ENCODE results near the gene FAM193A.
A peak's percentile ranks its signal among the peaks of the same experiment; 100 is the strongest.

Gene FAM193A

DNA sequence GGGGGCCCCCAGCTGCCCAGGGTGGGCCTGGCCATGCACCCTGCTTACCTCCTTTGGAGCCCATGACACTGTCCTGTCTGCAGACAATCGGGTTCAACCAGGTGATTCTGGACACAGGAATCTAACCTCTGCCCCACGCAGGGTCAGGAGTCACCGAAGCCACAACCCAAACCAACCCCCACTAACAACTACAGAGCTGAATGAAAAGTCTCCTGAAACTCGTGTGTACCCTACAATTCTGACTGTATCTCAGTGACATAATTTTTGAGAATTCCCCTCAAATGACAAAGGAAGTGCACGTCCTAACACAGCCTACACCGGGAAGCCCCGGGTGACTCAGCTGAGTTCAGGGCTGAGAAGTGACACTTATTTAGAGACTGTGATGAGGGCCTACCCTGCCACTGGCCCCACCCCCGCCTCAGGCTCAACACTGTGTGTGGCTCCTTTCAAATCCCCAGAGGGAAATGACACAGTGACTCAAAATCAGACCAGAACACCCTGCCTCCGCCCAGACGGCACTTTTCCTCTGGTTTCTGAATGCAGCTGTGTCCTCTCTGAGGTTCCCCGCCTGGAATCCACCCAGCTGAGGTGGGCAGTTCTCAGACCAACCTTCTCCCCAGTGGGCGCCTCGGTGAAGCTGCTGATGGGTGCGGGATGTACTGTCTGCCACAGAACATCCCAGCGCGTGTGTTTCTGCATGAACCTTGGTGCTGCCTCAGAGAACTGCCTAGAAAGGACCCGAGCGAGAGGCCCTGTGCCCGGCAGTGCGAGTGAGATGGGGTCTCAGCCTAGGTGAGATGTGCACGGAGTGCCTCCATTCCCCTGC, 209.7 kb downstream of the FAM193A start:
- DNase-seq (ENCODE audit: low spot score): peak; percentile 95
- in situ Hi-C loops (cut with MboI; ENCODE audit: low sequenced_read_pairs, unreplicated experiment): no loop called here
- TF ChIP-seq, protein P1, sequence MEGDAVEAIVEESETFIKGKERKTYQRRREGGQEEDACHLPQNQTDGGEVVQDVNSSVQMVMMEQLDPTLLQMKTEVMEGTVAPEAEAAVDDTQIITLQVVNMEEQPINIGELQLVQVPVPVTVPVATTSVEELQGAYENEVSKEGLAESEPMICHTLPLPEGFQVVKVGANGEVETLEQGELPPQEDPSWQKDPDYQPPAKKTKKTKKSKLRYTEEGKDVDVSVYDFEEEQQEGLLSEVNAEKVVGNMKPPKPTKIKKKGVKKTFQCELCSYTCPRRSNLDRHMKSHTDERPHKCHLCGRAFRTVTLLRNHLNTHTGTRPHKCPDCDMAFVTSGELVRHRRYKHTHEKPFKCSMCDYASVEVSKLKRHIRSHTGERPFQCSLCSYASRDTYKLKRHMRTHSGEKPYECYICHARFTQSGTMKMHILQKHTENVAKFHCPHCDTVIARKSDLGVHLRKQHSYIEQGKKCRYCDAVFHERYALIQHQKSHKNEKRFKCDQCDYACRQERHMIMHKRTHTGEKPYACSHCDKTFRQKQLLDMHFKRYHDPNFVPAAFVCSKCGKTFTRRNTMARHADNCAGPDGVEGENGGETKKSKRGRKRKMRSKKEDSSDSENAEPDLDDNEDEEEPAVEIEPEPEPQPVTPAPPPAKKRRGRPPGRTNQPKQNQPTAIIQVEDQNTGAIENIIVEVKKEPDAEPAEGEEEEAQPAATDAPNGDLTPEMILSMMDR (IDR thresholded peaks at IDR 0.05; ENCODE audit: borderline replicate concordance, control extremely low read depth, extremely low read depth, insufficient read depth, missing control alignments): no peak

DNA sequence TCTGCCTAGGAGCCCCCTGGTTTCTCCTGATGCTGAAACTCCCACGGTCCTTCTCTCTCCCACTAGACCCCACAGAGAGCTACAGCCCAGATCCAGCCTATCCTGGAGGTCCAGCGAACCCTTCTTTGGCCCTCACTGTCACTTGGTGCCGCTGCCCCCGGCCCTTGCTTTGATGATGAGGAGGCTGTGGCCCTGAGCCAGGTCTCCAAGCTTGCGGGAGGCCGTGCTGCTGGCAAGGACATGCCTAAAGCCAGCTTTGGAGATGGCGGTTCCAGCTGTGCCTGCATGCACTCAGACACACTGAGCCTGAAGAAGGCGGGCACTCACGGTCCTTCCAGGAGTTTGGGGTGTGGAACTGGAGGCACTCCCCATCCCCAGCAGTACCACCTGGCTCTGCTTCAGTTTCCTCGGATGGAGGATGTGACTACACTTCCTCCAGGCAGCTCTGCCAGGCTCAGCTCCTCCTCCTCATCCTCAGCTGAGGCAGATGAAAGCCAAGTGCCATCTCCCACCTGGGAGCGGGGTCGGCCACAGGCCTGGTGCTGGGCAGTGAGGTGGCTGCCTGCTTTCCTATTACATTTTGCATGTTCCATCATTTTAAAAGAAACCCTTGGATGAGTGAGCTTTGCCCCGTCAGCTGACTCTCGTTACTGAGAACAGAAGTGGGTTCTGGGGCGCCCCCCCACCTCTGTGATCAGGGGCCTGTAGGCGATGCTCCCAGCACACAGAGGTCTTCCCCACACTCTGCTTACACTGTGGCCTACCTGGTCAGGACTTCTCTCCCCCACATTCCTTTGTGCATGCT, 210.6 kb downstream of the FAM193A start:
- in situ Hi-C loops (cut with MboI; ENCODE audit: low sequenced_read_pairs, unreplicated experiment): no loop called here
- TF ChIP-seq, protein P1 (IDR thresholded peaks at IDR 0.05; ENCODE audit: borderline replicate concordance, control extremely low read depth, extremely low read depth, insufficient read depth, missing control alignments): no peak
- DNase-seq (ENCODE audit: low spot score): no peak

DNA sequence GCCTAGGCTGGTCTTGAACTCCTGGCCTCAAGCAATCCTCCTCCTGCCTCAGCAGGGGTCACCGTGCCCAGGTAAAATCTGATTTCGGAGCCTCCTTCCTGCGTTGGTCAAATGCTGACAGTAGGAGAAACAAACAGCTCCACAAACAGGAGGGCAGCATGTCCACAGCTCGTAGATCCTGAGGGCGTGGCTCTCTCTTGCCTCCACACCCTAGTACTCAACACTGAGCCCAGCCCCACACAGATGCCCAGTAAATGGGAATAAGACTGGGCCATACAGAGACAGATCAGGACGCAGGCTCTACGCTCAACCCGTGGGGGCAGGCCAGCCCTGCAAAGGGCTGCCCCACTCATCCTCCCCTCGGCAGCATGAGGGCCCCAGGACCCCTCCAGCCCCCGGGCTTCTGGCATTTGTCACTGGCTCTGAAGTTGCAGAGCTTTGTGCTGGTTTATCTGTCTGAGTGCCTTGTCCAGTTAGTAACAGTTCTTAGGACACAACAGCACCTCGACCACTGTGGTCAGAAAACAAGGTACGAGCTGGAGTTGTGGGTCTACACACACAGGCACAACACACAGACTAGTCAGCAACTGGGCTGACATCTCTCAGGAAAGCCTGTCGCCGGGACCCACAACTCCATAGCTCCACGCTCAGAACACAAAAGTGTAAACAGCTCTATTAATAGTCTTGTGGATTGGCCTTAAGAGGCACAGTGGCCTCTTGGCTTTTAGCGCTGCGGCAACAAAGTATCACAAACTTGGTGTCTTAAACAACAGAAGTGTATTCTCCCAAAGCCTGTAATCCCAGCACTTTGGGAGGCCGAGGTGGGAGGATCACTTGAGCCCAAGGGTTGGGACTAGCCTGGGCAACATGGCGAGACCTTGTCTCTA, 214.5 kb downstream of the FAM193A start:
- TF ChIP-seq, protein P1 (IDR thresholded peaks at IDR 0.05; ENCODE audit: borderline replicate concordance, control extremely low read depth, extremely low read depth, insufficient read depth, missing control alignments): no peak
- in situ Hi-C loops (cut with MboI; ENCODE audit: low sequenced_read_pairs, unreplicated experiment): no loop called here
- no peak for DNase-seq (ENCODE audit: low spot score)

DNA sequence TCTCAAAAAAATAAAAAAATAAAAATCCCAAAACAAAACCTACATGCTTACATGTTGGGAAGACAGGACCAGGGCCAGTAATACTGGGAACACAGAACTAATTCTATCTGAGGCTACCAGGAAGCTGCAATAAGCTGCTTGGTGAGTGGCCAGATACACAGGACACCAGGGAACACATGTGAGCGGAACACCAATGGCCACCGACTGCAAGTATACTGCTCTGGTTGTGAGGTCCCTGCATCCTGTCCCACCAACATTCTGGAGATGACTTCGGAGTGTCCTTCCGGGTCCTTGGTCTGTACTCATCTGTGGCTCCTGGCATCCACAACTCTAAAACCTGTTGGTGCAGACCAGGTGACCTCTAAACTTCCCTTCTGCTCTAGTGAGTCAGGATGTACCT, 217.0 kb downstream of the FAM193A start:
- DNase-seq (ENCODE audit: low spot score): no peak
- in situ Hi-C loops (cut with MboI; ENCODE audit: low sequenced_read_pairs, unreplicated experiment): no loop called here
- TF ChIP-seq, protein P1 (IDR thresholded peaks at IDR 0.05; ENCODE audit: borderline replicate concordance, control extremely low read depth, extremely low read depth, insufficient read depth, missing control alignments): no peak

DNA sequence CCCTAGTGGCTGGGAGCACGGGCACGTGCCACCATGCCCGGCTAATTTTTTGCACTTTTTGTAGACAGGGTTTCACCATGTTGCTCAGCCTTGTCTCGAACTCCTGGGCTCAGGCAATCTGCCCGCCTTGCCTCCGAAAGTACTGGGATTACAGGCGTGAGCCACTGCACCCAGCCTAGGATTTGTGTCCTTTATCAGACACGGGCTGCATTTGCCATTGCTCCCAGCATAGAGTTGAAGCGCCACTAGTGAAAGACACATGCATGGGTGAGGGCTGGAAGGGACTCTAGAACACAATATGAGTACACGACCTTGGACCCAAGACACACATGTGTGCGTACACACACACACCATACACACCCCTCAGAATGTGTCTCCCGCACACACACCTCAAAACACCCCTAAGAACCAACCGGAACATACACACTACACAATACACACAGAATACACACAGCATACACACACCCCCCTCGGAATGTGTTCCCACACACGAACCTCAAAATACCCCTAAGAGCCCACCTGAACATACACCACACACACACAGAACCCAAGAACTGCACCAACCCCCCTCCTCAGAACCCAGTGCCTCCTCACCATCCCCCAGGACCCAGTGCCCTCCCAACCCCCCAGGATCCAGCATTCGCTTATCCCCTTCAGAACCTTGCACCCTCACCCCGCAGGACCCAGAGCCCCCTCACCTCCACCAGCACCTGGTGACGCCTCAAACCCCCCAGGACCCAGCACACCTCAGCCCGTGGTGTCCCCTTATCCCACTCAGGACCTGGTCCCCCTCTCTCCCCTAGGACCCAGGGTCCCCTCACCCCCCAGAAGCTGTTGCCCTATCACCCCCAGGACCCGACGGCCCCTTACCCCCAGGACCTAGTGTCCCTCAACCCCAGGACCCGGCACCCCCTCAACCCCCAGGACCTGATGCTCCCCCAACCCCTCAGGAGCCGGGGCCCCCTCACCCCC, 218.7 kb downstream of the FAM193A start:
- DNase-seq (ENCODE audit: low spot score): no peak
- TF ChIP-seq, protein P1 (IDR thresholded peaks at IDR 0.05; ENCODE audit: borderline replicate concordance, control extremely low read depth, extremely low read depth, insufficient read depth, missing control alignments): no peak
- in situ Hi-C loops (cut with MboI; ENCODE audit: low sequenced_read_pairs, unreplicated experiment): no loop called here

Measured in GM13976 (cell line).